GM19193 (cell line): ENCODE measurements around the gene MGST2.

Source experiments
- POLR2A ChIP-seq: IDR thresholded peaks from 4 replicates; pipeline ENCODE4 v1.6.1; 2011; ENCODE audit not compliant: insufficient read depth, insufficient read length; ENCODE audit errors: extremely low read depth

MGST2 gene

DNA sequence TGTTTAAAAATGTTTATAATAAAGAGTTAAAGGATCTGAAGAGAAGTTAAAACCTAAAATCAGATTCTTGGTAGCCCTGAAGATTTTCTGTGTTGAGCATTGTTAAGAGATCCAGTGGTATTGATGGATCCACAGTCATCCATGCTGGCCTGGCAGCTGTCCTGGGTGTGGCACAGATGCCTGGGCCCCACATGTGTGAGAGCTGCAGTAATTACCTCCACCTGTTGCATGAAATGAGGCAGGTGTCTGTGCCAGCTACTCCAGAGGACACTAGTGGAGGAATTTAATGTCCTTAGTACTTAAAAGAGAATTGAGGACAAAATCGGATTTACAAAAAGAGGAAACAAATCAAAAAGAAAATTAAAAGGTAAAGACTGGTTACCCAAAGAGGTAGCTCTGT, 44.0 kb downstream of the MGST2 start:
- TF ChIP-seq POLR2A = no peak

DNA sequence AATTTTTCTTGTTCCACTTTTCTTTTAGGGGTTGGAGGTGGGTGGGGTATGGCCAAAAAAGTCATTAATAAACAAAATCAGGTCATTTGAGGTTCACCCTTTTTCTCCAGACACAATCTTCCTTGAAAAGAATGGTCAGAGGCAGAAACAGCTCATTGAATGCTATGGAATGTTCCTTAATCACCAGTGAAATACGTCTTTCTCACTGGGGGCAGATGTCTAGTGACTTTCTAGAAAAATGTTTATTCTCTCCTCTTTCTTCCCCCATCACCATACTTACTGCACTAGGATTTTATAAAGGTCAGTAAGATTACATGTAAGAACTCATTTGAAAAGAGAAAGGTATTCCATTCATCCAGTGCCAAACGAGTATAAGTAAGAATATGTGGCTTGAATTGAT, 44.5 kb downstream of the MGST2 start:
- TF ChIP-seq POLR2A = no peak

DNA sequence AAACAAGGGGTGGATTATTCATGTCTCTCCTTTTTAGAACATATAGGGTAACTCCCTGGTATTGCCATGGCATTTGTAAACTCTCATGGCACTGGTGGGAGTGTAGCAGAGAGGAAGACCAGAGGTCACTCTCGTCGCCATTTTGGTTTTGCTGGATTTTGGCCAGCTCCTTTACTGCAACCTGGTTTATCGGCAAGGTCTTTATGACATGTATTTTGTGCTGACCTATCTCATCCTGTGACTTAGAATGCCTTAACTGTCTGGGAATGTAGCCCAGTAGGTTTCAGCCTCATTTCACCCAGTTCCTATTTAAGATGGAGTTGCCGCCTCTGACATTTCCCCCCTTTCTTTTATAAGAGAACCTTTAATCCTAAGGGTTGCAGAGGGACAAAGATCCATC, 45.8 kb downstream of the MGST2 start:
- no peak for TF ChIP-seq POLR2A

DNA sequence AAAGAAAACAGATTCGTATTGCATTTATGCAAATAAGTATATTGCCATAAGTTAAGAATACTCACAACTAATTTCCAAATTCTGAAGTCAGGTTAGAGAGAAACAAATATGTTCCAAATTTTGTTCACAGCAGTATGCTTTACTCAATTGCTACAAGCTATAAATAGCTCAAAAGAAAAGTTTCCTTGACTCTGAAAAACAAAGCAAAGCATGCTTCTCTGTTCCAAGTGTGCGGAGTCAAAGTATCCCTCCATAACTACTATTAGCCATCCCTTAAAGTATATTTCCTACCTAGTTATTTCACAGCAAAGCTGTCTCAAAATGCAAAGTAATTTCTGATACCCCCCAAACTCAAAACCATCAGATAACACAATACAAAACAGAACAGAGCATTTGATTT, 47.3 kb downstream of the MGST2 start:
- no peak for TF ChIP-seq POLR2A

DNA sequence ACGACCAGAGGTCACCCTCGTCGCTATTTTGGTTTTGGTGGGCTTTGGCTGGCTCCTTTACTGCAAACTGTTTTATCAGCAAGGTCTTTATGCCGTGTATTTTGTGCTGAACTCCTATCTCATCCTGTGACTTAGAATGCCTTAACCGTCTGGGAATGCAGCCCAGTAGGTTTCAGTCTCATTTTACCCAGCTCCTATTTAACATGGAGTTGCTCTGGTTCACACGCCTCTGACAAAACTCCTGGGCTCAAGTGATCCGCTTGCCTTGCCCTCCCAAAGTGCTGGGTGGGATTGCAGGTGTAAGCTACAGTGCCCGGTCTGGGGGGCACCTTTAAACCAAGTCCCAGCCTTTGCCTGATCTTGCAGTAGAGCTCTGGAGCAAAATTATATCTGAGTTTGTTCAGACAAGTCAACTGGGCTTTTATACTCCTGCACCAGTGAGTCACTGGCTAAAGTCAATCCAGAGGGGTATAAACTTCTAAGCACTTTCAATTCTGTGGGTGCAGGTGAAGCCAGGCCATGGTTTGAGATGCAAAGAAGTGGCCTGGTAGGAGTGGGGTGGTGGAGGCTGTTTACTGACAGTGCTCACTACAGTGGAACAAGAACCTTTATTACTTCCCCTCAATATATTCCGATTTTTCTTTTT, 50.2 kb downstream of the MGST2 start:
- no peak for TF ChIP-seq POLR2A

DNA sequence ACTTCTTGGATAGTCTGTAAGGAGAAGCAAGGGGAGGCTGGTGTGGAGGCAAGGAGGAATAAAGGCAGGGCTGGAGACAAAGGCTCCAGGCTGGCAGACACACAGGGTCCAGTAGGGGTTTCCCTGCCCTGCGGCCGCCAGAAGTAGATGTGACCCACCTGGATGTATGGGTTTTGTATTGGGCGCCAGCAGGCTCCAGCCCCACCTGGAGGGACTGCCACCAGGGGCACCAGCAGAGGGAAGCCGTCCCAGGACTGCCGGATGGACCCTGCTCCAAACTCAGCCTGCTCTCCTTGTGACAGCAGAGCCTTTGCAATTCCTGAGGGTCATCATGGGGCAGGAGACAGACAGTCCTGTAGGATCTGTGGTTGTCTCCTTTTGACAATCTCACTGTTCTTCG, 52.7 kb downstream of the MGST2 start:
- no peak for TF ChIP-seq POLR2A

DNA sequence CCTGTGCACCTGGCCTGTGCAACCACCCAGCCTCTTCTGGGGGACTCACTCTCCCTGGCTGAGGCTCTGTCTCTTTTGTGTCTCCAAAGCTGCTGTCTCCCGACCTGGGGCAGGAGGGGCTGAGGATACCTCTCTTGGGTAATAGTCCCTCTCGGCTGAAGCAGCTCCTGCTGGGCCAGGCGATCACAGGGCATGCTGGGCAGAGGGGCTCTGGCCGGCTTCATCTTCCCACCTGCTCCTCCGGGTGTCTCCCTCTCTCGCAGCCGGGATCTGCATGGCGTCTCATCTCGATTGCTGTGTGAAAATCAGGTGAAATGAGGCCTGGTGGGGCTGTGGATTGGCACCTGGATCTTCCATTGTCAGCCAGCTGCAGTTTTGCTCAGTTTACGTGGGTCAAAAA, 53.2 kb downstream of the MGST2 start:
- TF ChIP-seq POLR2A = no peak

DNA sequence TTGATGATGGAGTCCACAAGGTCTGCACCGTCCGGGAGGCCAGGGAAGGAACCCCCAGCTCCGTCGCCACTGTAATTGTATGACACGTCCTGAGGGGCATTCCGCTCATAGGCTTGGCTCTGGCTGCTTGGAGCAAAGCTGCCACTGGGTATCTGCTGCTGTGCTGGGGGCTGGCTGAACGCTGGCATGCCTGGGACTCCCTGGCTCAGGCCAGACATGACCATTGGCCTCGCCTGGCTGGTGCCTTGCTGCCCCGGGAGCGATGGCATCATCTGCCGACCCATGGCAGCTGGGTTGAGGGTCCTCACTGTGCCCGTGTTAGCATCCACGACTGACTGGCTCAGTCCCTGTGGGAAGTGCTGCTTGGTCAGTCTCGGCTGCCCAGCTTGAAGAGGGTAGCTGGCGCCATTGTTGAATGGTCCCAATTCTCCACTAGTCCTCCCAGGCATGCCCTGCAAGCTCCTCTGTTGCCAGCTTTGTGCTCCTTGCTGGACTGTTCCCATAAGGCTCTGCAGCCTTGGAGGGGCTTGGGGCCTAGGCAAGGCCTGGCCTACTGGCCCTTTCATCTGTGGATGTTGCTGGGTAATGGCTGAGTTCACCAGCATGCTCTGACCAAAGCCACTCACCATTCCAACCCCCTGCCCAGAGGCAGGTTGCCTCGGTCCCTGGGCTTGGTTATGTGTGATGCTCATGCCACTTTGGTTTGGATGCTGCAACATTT, 53.9 kb downstream of the MGST2 start:
- TF ChIP-seq POLR2A = no peak

DNA sequence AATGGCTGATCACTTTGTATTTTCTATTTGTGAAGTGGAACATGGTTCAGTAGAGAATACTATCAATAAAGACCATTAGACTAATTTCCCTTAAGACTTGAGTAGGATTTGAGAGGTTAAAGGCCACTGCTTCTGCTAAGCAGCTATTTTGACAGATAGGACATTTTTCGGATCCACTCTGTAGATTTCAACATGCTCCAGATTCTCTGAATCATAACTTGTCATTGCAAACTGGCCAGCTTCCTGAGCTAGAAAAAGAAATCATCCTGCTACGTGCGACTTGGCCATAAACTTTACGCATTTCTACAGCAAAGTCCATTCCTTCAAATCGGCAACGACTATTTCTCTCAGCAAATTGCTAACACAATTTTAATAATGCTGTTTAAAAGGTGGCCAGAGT, 55.2 kb downstream of the MGST2 start:
- TF ChIP-seq POLR2A = no peak

DNA sequence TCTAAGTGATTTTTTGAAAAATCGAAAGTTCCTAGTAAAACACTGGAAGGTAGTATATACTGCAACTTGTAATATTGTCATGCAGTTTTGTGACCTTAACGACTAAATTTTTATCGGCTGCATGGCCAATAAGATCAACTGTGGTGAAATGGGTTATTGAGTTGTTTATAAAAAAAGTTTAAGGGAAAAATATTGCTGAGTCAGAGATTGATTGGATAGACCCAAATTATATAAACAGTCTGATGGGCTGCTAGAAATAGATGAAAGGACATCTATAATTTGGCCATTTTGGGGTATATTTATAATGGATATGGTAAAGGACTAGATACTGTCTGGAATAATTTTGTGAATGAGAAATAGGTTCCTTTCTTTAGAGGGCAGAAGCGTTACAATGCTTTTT, 56.2 kb downstream of the MGST2 start:
- no peak for TF ChIP-seq POLR2A

DNA sequence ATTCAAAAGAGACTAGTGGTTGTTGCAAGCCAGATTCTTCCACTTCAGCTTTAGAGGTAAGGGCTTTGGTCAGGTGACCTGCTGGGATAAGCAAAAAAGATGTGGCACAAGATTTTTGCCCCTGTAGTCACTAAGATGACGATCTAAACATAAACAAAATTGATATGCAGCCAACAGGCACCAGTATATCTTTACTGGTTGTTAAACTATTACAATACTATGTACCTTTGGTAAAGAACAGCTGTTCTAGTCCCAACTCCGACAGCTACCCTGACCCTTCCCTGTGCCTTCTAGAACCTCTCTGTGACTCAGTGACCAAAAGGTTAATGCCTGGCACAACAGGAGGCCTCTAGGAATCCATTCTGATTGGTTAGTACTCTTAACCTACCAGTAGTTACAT, 59.6 kb downstream of the MGST2 start:
- no peak for TF ChIP-seq POLR2A

DNA sequence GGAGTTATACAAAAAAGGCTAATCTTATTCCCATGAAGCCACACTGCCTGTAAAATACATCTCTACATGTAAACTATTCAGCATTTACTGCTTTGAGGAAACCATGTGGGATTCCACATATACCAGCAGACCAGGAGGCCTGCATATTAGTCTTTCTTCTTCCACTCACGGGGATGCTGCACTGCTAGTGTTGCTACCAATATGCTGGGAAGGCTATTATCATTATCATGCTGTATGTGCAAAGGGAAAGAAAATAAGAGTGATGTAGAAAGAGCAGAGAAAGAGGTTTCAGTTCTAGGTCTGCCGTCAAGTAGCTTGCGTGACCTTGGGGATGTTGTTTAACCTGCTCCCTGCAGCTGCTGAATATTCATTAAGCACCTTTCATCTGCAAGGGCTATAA, 61.0 kb downstream of the MGST2 start:
- TF ChIP-seq POLR2A = no peak

DNA sequence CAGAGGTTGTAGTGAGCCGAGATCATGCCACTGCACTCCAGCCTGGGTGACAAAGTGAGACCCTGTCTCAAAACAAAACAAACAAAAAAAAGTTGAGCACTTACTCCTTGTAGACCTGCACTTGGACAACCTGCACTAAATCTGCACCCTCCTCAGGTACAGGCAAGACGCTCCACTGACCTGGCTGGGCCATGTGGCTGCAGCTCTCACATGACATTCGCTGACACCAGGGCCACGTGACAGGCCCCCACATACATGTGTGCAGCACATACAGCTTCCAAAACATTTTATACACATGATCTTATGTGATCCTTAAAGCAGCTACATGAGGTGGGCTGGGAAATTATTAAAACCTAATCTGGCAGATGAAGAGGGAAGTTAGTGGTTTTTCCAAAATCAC, 62.5 kb downstream of the MGST2 start:
- TF ChIP-seq POLR2A = no peak

DNA sequence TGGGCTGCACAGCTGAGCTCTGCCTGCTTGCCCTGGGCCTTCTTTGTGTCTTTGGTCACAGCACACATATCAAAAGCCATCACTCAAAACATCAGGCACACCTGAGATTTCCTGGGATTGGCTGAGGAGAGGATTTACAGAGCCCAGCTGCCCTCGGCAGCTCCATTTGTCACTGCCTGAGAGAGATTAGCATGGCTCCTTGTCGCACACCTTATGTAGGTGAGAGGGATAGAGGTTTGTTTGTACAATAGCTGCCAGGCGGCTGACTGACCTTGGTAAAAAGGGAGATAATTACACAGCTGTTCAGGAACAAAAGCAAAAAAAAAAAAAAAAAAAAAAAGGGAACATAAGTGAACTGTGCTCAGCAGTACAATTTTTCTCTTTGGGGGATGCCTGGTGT, 63.2 kb downstream of the MGST2 start:
- TF ChIP-seq POLR2A = no peak

DNA sequence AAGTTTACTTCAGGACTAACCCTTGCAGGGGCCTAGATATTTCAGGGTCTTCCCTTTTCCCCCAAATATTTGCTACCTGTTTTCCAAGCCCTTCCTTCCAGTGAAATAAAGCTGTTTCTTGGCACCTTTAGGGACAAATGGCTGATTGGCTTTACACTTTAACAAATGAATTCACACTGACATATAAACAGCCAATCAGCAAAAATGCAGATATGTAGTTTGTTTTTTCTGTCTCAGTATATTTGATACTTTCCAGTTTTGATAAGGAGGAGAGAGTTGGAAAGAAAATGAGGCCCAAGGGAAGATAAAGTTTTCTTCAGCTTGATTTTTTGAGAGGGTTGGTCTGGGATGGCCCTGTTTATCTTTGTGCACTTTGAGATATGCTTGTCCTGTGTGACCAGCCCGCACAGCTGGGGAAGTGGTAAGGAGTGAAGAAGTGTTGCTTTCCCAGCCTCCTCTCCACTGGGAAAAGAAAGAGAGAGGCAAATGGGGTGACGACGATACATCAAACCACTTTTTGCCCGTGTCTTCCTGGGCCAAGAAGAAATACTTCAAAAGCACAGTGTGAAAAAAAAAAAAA, 67.5 kb downstream of the MGST2 start:
- no peak for TF ChIP-seq POLR2A

DNA sequence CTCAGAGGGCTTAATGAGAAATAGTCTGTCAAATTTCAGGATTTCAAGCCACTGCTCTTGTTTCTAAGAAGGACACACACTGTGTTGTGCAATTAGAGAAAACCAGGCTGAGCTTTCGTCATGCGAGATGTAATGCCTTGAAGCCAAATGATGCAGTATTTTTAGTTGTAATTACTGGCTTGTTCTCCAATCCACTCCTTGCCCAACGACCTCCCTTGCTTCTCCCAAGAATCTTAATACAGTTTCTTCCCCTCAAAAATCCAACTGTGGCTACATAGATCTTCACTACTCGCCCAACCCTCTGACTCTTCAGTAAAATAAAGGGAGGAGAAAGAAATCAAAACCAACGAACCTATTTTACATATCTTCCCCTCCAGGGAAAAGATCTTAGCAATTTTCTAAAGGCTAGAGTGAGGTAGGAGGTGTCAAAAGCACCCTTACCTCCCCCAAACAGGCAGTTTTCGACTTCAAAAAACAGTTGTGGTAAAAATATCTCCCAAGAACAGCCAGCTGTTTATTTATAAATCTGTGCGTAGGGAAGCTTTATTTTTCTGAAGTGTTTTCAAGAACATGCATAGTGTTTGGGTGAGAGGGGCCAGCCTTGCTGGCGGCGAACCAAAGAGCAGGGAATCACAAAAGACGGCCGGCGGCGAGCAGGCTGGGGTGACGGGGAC, 68.7 kb downstream of the MGST2 start:
- no peak for TF ChIP-seq POLR2A
